ENCODE results near the gene FBXL20.
A peak's percentile ranks its signal among the peaks of the same experiment; 100 is the strongest.

Gene FBXL20

GRCh38 chr17:39212841-39213480, 188.5 kb downstream of the FBXL20 start:
- H3K9ac ChIP-seq (ENCODE audit: low read depth, low read length): no peak overlapping the region
- H3K4me3 ChIP-seq (ENCODE audit: low read depth, low read length): no peak overlapping the region
- H3K4me1 ChIP-seq (ENCODE audit: control insufficient read depth, insufficient read depth, low read length): peaks cover 12% of the 10 kb centered on the region
- H3K9me3 ChIP-seq (ENCODE audit: control insufficient read depth, insufficient read depth, low read length): no peaks in the 10 kb centered on the region
- no peak overlapping the region for H3K27ac ChIP-seq (ENCODE audit: low read depth, low read length)
- H3K27me3 ChIP-seq (ENCODE audit: control insufficient read depth, insufficient read depth, low read length): peaks cover 11% of the 10 kb centered on the region
- H3K36me3 ChIP-seq (ENCODE audit: control insufficient read depth, insufficient read depth, low read length): no peaks in the 10 kb centered on the region

DNA sequence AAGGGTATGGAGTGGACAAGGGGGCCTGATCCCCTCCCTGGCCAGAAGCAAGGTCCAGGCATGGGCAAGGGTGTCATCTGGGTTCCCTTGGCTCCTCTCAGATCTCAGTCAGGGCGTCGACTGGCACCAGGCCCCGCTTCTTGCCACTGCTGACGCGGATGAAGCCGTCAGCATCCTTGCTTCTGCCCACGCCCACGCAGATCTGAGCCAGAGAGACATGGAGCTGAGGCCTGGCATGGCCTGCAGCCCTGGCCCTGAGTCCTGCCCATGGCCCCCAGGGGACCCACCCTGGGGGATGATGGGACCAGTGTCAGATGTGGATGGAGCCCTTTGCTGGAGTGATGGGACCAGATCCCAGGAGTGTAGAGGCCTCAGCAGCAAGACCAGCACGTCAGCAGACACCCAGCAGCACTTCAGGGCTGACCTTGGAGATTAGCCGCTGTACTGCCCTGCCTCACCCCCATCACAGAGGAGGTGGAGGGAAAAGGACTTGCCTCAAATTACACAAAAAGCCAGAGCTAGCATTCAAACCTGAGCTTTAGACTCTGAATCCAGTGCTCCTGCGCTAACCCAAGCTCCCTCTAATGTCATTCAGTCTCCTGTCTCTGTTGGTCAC, 189.1 kb downstream of the FBXL20 start:
- Histone ChIP-seq H3K4me1 (ENCODE audit: control insufficient read depth, insufficient read depth, low read length) (peaks cover 14% of the 10 kb centered on the region), H3K9ac (ENCODE audit: low read depth, low read length) (no peak overlapping the region), H3K36me3 (ENCODE audit: control insufficient read depth, insufficient read depth, low read length) (no peaks in the 10 kb centered on the region), H3K27me3 (ENCODE audit: control insufficient read depth, insufficient read depth, low read length) (peaks cover 7% of the 10 kb centered on the region), H3K9me3 (ENCODE audit: control insufficient read depth, insufficient read depth, low read length) (no peaks in the 10 kb centered on the region), H3K4me3 (ENCODE audit: low read depth, low read length) (no peak overlapping the region), H3K27ac (ENCODE audit: low read depth, low read length) (no peak overlapping the region)

DNA sequence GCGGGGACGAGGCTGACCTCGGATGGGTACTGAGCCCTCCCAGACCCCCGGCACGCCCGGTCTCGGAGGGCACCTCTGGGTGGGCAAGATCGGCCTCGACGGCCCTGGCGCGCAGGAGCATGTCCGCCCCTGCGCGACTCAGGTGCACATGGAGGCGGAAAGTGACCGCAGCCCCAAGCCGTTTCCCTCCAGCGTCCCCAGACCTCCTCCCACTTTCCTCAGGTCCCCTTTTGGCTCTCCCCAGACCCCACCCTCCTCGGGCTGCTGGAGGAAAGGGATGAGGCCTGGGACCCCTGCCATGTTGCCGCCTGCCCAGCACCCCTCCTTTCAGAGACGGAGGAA, 191.4 kb downstream of the FBXL20 start:
- Histone ChIP-seq H3K27ac (ENCODE audit: low read depth, low read length) (no peak overlapping the region), H3K9ac (ENCODE audit: low read depth, low read length) (no peak overlapping the region), H3K9me3 (ENCODE audit: control insufficient read depth, insufficient read depth, low read length) (no peaks in the 10 kb centered on the region), H3K4me3 (ENCODE audit: low read depth, low read length) (peak overlapping the region; percentile 52), H3K27me3 (ENCODE audit: control insufficient read depth, insufficient read depth, low read length) (peaks cover 4% of the 10 kb centered on the region; the same call in 1 of the 2 replicates), H3K36me3 (ENCODE audit: control insufficient read depth, insufficient read depth, low read length) (peaks cover 2% of the 10 kb centered on the region), H3K4me1 (ENCODE audit: control insufficient read depth, insufficient read depth, low read length) (peaks cover 15% of the 10 kb centered on the region)

- peaks cover 4% of the 10 kb centered on the region; the same call in 1 of the 2 replicates for H3K27me3 ChIP-seq (ENCODE audit: control insufficient read depth, insufficient read depth, low read length)
- H3K36me3 ChIP-seq (ENCODE audit: control insufficient read depth, insufficient read depth, low read length): peaks cover 8% of the 10 kb centered on the region
- H3K4me1 ChIP-seq (ENCODE audit: control insufficient read depth, insufficient read depth, low read length): peaks cover 15% of the 10 kb centered on the region
- no peaks in the 10 kb centered on the region for H3K9me3 ChIP-seq (ENCODE audit: control insufficient read depth, insufficient read depth, low read length)
- H3K9ac ChIP-seq (ENCODE audit: low read depth, low read length): no peak overlapping the region
- H3K27ac ChIP-seq (ENCODE audit: low read depth, low read length): no peak overlapping the region
- peak overlapping the region; percentile 52 for H3K4me3 ChIP-seq (ENCODE audit: low read depth, low read length)
These were observed 191.9 kb downstream of the FBXL20 start for GRCh38 chr17:39209317-39210092.

DNA sequence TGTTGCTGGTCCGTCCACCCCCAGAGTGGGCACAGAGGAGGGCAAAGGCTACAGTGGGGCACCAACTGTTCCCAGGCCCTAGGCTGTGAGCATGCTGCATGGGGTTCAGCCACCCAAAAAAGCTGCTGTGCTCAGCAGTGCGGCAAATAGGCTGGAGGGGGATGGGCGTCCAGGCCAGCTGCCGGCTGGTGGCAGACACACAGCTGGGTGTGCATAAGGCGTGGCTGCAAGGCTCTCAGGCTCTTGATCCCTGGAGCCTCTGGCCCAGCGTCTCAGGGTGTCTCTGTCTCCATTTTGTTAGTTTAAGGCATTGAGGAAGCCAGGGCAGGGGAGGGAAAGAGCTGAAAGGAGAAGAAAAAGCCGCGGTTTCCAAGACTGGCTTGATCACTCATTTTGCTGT, 192.5 kb downstream of the FBXL20 start:
- Histone ChIP-seq H3K9me3 (ENCODE audit: control insufficient read depth, insufficient read depth, low read length) (no peaks in the 10 kb centered on the region), H3K36me3 (ENCODE audit: control insufficient read depth, insufficient read depth, low read length) (peaks cover 14% of the 10 kb centered on the region), H3K27me3 (ENCODE audit: control insufficient read depth, insufficient read depth, low read length) (peaks cover 4% of the 10 kb centered on the region; the same call in 1 of the 2 replicates), H3K4me3 (ENCODE audit: low read depth, low read length) (no peak overlapping the region), H3K4me1 (ENCODE audit: control insufficient read depth, insufficient read depth, low read length) (peaks cover 15% of the 10 kb centered on the region), H3K27ac (ENCODE audit: low read depth, low read length) (no peak overlapping the region), H3K9ac (ENCODE audit: low read depth, low read length) (no peak overlapping the region)

- Histone ChIP-seq H3K36me3 (ENCODE audit: control insufficient read depth, insufficient read depth, low read length) (peaks cover 22% of the 10 kb centered on the region), H3K9me3 (ENCODE audit: control insufficient read depth, insufficient read depth, low read length) (no peaks in the 10 kb centered on the region), H3K27ac (ENCODE audit: low read depth, low read length) (no peak overlapping the region), H3K27me3 (ENCODE audit: control insufficient read depth, insufficient read depth, low read length) (peaks cover 4% of the 10 kb centered on the region; the same call in 1 of the 2 replicates), H3K4me3 (ENCODE audit: low read depth, low read length) (no peak overlapping the region), H3K4me1 (ENCODE audit: control insufficient read depth, insufficient read depth, low read length) (peaks cover 15% of the 10 kb centered on the region), H3K9ac (ENCODE audit: low read depth, low read length) (no peak overlapping the region)
These were observed 193.3 kb downstream of the FBXL20 start for GRCh38 chr17:39208136-39208535.

- Histone ChIP-seq H3K9me3 (ENCODE audit: control insufficient read depth, insufficient read depth, low read length) (no peaks in the 10 kb centered on the region), H3K27ac (ENCODE audit: low read depth, low read length) (no peak overlapping the region), H3K27me3 (ENCODE audit: control insufficient read depth, insufficient read depth, low read length) (peaks cover 3% of the 10 kb centered on the region; the same call in 1 of the 2 replicates), H3K9ac (ENCODE audit: low read depth, low read length) (no peak overlapping the region), H3K36me3 (ENCODE audit: control insufficient read depth, insufficient read depth, low read length) (peaks cover 45% of the 10 kb centered on the region), H3K4me3 (ENCODE audit: low read depth, low read length) (no peak overlapping the region), H3K4me1 (ENCODE audit: control insufficient read depth, insufficient read depth, low read length) (peaks cover 20% of the 10 kb centered on the region)
These were observed 196.3 kb downstream of the FBXL20 start for GRCh38 chr17:39205112-39205526.

DNA sequence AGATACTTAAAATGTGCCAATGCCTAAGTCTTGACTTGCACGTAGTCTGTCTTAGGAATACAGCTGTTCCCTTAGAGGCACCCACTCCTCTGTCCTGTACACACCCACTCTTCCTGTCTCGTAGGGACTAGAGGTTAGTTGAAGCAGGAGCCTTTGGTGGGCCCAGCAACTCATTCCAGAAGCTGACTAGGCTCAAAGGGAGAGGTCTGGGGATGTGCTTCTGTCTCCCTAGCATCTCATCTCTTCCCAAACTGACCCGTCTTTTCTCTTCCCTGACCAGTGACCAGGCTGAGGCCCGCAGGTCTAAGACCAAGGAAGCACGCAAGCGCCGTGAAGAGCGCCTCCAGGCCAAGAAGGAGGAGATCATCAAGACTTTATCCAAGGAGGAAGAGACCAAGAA, 197.2 kb downstream of the FBXL20 start:
- Histone ChIP-seq H3K4me1 (ENCODE audit: control insufficient read depth, insufficient read depth, low read length) (peaks cover 16% of the 10 kb centered on the region), H3K27ac (ENCODE audit: low read depth, low read length) (no peak overlapping the region), H3K9ac (ENCODE audit: low read depth, low read length) (no peak overlapping the region), H3K4me3 (ENCODE audit: low read depth, low read length) (no peak overlapping the region), H3K9me3 (ENCODE audit: control insufficient read depth, insufficient read depth, low read length) (no peaks in the 10 kb centered on the region), H3K27me3 (ENCODE audit: control insufficient read depth, insufficient read depth, low read length) (no peaks in the 10 kb centered on the region; the same call in 1 of the 2 replicates), H3K36me3 (ENCODE audit: control insufficient read depth, insufficient read depth, low read length) (peaks cover 45% of the 10 kb centered on the region)

Measured in HUES48 (cell line).